Omental fat pad (tissue), 4 donors: ENCODE data around the gene DPP6. TPM values are rescaled to one million over a fixed set of nuclear protein-coding genes. Genes with fewer than 3 reads are reported as not detected.

Source experiments
- ATAC-seq: fragments of 150-250 bp; one replicate; pipeline ENCODE4 v1.9.1; 2016; ENCODE audit warnings: mild to moderate bottlenecking, moderate library complexity; ENCODE audit not compliant: low FRiP score
- DNase-seq: peaks from one replicate; pipeline ENCODE4 v3.0.0-alpha.2; 2019; ENCODE audit warnings: low spot score
- total RNA-seq, 4 donors: library from RNA; depleted of rRNA; stranded (reverse); fragments of >200 nt; gene quantifications; one replicate each; pipeline ENCODE4 v1.1.0, GENCODE V29; 2016
- TF ChIP-seq, protein P1 (sequence below), 3 donors: fragments of 450-650 bp; IDR thresholded peaks; one replicate each; pipeline ENCODE4 v1.5.1; 2016 to 2017; ENCODE audit warnings: antibody characterized with exemption in 3 of 3, mild to moderate bottlenecking in 3 of 3, moderate library complexity in 2 of 3

Gene DPP6
- total RNA-seq, 4 donors from 2014 or later, result 0.13 to 1.8 (median 1.3) TPM

DNA sequence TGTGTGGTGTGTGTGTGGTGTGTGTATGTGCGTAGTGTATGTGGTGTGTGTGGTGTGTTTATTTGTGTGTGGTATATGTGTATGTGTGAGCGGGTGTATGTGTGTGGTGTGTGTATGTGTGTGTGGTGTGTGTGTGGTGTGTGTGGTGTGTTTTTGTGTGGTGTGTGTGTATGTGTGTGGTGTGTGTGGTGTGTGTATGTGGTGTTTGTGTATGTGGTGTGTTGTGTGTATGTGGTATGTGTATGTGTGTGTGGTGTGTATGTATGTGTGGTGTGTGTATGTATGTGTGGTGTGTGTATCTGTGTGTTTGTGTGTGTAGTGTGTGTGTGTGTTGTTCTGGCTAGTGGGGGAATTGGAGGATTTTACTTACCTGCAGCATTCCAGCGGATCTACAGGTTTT lies 523.3 kb downstream of the DPP6 start:
- TF ChIP-seq, protein P1, sequence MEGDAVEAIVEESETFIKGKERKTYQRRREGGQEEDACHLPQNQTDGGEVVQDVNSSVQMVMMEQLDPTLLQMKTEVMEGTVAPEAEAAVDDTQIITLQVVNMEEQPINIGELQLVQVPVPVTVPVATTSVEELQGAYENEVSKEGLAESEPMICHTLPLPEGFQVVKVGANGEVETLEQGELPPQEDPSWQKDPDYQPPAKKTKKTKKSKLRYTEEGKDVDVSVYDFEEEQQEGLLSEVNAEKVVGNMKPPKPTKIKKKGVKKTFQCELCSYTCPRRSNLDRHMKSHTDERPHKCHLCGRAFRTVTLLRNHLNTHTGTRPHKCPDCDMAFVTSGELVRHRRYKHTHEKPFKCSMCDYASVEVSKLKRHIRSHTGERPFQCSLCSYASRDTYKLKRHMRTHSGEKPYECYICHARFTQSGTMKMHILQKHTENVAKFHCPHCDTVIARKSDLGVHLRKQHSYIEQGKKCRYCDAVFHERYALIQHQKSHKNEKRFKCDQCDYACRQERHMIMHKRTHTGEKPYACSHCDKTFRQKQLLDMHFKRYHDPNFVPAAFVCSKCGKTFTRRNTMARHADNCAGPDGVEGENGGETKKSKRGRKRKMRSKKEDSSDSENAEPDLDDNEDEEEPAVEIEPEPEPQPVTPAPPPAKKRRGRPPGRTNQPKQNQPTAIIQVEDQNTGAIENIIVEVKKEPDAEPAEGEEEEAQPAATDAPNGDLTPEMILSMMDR (IDR thresholded peaks at IDR 0.05), result no peak
- ATAC-seq (no peak), DNase-seq (no peak)

DNA sequence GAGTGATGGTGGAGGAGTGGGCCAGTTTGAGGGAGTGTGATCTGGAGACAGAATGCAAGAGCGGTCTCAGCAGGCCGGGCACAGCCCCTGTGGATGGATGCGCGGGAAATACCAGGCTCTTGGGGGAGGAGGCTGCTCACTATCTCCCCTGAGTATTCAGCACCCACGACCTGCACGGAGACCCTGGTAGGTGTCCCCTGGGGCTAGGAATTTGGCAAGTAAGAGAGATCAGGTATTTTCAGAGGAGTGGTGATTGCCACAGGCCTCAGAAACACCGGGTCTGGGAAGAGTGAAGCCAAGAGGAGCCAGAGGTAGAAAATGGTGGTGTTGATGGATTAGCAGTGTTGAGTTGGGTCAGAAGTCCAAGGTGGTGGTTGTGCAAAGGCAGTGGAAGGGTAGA lies 524.4 kb downstream of the DPP6 start:
- TF ChIP-seq, protein P1 (IDR thresholded peaks at IDR 0.05), result no peak
- no peak for DNase-seq
- no peak for ATAC-seq

DNA sequence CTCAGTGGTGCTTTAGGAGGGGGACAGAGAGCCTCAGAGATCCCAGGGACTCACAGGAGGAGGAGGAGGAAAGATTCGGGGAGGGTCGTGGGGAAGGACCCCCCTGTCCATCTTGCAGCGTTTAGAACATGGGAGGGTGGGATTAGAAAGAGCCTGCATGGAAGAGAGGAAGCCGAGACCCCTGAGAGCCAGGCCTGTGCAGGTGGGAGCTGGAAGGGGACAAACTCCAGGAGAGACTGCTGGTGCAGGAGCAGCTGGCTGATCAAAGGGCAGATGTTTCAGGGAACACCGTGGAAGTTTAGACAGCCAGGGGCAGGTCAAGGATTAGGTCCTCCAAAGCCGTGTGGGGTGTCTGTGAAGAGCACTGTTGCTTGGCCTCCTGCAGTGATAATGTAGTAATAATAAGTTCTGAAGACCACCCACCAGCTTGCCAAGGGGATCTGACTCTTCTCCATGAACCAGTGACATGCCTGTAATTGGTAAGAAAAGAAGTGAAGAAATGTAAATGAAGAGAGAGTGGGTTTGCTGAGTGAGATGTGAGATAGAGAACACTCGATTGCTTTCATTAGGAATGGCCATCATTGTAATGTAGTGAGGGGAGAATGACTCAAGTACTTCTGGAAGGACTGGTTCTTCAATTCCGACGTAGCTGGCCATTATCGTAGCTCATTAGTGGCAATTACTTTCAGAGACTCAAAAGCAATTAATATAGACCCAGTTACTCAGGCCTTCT lies 525.1 kb downstream of the DPP6 start:
- DNase-seq (no peak), ATAC-seq (no peak)
- TF ChIP-seq, protein P1 (IDR thresholded peaks at IDR 0.05), result no peak

DNA sequence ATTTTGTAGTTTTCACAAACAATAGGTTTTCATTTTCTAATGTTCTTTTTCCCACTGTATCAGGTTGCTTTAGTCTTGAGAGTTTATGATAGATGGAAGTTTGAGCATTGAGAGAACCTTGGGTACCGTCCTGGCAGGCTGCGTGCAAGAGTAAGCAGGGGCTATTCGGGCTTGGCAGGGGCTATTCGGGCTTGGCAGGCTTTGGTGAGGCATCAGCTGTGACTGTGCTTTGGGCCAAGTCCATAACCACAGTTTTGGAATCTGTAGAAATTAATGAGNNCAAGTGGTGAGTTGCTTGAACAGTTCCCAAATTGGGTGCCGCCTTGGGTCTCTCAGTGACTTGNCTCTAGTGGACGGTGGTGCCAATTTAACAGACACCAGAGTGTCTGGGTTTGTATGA lies 526.1 kb downstream of the DPP6 start:
- no peak for DNase-seq
- TF ChIP-seq, protein P1 (IDR thresholded peaks at IDR 0.05), result no peak
- ATAC-seq, result no peak

DNA sequence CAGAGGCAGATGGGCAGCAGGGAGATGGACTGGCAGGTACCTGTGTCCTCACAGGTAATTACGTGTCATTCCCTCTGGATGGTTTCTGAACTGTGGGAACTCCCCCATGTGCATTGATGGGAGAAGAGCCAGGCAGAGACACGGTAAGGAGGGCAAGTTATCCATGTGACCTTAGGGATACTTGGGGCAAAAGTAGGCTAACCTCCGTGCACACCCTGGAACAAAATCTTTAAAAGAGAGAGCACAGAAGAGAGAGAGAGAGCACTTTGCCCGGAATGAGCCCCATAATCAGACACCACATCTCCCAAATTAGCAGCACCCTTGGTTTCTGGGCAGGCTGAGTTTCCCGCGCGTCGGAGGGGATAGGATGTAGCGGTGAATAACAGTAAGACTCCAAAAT lies 527.5 kb downstream of the DPP6 start:
- no peak for DNase-seq
- TF ChIP-seq, protein P1 (IDR thresholded peaks at IDR 0.05), result no peak
- ATAC-seq, result no peak

DNA sequence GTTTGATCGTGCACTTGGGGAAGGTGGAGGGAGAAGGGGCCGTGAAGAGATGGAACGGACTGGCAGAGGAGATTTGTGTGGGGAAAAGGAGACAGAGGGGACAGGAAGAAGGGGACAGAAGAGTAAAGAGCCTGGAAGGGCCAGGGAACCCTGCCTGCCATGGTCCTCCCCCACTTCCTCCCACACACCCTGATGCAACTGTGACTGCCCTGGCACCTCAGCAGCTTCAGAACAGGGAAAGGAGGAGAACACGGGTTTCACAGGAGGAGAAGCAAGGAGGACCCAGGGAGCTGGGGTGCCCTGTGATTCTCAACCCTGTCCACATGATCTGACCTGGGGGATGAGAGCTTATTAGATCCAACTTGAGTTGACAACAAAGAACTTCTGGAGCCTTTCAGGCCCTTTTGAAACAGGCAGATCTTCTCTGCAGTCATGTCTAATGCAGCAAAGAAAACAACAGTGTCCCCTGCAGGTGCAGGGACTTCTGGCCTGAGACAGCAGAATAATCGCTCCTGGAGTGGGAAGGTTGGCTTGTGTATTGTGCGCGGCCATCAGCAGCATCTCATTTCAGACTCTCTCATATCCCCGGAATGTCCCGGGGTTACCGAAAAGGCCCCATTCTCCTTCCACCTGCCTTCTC lies 529.2 kb downstream of the DPP6 start:
- no peak for ATAC-seq
- DNase-seq, result no peak
- TF ChIP-seq, protein P1 (IDR thresholded peaks at IDR 0.05), result no peak

DNA sequence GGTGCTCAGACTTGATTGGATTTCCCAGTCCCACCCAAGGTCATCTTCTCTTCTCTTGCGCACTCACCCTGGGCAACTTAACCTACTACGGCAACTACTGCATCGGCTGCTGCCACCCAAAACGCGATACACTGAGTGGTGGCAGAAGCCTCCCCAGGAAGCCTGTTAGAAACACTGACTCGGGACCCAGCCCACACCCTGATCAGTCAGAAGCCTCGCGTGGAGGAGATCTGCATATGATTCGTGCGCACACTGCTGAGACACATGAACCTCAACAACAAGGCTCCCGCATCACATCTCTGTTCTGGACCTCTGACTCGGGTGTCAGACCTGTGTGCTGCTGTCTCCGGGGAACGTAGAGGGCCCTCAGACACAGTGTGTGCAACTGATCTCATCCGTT lies 531.3 kb downstream of the DPP6 start:
- DNase-seq, result no peak
- TF ChIP-seq, protein P1 (IDR thresholded peaks at IDR 0.05), result no peak
- no peak for ATAC-seq
